ENCODE data around the gene AMIGO1. TPM values are rescaled to one million over a fixed set of nuclear protein-coding genes. Genes with fewer than 3 reads are reported as not detected.
"Not testable (repeated sequence)": the region's sequence is repeated elsewhere in the genome, so short reads cannot be mapped to it uniquely, and the experiment has no call there.

Gene AMIGO1
- total RNA-seq, 2 experiments from 2014 or later = 8.2 to 9.4 TPM

DNA sequence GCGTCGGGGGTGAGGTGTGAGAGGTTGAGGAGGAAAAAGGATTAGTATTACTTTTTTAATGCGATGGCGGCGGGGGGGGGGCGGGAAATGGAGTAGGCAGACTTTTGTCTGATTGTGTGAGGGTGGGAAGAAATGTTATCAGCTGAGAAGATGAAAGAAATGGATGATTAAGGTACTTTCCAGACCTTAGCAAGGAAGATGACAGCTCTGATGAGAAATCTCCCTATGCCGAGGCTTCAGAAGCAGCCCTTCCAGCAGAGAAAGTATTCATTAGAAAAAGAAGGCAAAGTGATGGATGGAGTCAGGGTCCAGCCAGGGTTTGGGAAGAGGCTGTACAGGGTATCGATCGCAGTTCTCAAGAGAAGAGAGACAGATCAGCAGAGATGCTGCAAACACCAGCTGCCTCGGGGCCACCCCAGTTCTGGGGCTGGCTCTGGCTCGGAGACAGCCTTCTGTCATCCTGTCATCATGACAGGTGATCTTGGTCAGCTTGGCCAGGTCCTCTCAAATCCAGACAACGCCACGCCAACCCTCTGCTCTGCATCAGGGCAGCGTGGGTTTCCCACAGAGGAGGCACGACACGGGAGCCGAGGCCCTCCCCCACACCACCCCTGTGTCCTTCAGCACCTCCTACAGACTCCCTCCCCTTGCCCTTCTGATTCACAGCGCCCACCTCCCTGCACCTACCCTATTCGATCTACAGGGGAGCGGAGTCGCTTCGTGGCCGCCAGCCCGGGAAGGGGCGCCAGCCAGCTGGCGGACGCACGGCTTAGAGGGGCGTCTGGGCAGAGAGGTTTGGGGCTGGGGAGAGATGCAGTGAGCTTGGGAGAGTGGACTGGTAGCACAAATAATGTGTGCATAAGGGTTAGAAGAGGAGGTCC lies 26.5 kb downstream of the AMIGO1 start:
- DNase-seq (peak; percentile 66), ATAC-seq (ENCODE audit: low read depth) (peak; percentile 51)
- Mint-ChIP-seq H3K27me3 (peaks cover 12% of the 10 kb centered on the region), H3K9me3 (no peaks in the 10 kb centered on the region), H3K27ac (peak overlapping the region; percentile 83), H3K36me3 (peaks cover 7% of the 10 kb centered on the region), H3K4me1 (peaks cover 31% of the 10 kb centered on the region), H3K4me3 (peak overlapping the region; percentile 96)
- POLR2A ChIA-PET = interaction anchor here (0.6 to 3.0 kb wide), 15 partner anchors 11 to 856 kb away, joined by 3 to 37 read pairs (median 6); partner anchors contain the start of genes AMIGO1, CELSR2, CYB561D1 and GNAI3

DNA sequence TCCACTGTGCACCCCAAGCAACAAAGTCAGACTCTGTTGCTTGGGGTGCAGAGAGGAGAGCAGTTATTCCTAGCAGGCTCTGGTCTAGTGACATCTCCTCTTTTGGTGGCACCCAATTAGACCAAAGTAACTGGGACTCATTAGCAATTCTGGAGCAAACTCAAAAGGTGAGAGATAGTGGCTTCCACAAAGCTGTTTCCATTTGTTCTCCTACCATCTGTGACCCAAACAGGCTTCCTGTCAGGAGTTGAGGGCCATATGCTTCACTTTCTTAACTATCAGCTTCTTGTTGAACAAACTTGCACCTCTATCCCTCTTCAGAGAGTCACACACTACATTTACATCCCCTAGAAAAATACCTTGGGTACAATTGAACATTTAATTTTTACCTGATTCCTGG lies 27.3 kb downstream of the AMIGO1 start:
- peaks cover 4% of the 10 kb centered on the region for H3K36me3 Mint-ChIP-seq
- POLR2A ChIA-PET = interaction anchor here (0.6 to 3.0 kb wide), 3 partner anchors 11 to 66 kb away, joined by 3 to 37 read pairs (median 20); partner anchors contain the start of genes CYB561D1, GNAI3 and PSMA5
- no peak overlapping the region for H3K27ac Mint-ChIP-seq
- peak overlapping the region; percentile 96 for H3K4me3 Mint-ChIP-seq
- H3K4me1 Mint-ChIP-seq = peaks cover 31% of the 10 kb centered on the region
- DNase-seq (no peak), ATAC-seq (ENCODE audit: low read depth) (no peak)
- no peaks in the 10 kb centered on the region for H3K9me3 Mint-ChIP-seq
- H3K27me3 Mint-ChIP-seq = peaks cover 12% of the 10 kb centered on the region

DNA sequence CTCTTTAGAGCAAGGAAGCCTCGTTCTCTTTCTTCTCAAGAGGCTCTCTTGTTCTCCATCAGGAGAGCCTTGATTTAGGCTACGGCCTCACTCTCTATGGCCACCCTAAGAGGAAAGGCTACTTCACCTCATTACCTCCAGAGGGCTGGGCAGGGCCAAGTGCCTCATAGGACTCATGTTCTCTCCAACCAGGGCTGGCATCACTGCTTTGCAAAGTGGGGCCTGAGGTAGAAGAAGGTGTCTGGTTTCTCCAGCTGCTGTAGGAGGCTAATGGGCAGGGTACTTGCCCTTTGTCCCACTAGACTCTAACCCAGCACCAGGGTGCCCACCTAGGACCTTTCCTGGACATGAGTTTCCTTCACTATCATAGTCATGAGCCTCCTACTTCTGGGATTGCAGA lies 27.9 kb downstream of the AMIGO1 start:
- ATAC-seq (ENCODE audit: low read depth) (no peak), DNase-seq (no peak)
- Mint-ChIP-seq H3K4me3 (no peak overlapping the region), H3K27me3 (peaks cover 12% of the 10 kb centered on the region), H3K36me3 (peaks cover 4% of the 10 kb centered on the region), H3K4me1 (peaks cover 30% of the 10 kb centered on the region), H3K9me3 (no peaks in the 10 kb centered on the region), H3K27ac (no peak overlapping the region)
- POLR2A ChIA-PET = no interaction called here

DNA sequence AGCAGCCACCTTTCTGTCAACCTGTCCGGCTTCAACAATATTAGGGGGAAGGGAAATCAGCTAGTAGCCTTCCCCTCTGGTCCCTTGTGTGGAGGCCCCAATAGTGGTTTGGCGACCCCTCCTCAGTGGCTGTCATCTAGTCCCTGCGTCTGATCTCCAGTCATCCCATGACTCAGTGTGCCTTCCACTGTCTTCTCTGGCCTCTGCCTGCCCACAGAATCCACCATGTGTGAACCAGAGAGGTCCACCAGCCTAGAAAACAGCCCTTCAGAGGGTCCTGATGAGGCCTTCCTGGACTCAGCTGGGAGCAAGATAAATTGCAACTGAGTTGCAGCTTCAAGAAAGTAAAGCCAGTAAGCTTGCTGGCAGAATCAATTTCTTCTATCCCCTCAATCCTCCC lies 29.6 kb downstream of the AMIGO1 start:
- Mint-ChIP-seq H3K27me3 (peaks cover 18% of the 10 kb centered on the region), H3K4me3 (no peak overlapping the region), H3K27ac (no peak overlapping the region), H3K4me1 (peaks cover 21% of the 10 kb centered on the region), H3K36me3 (no peaks in the 10 kb centered on the region), H3K9me3 (no peaks in the 10 kb centered on the region)
- POLR2A ChIA-PET = interaction anchor here (0.6 kb wide), 1 partner anchor 9 kb away, joined by 3 read pairs; no protein-coding TSS in a partner anchor
- ATAC-seq (ENCODE audit: low read depth) (no peak), DNase-seq (no peak)

DNA sequence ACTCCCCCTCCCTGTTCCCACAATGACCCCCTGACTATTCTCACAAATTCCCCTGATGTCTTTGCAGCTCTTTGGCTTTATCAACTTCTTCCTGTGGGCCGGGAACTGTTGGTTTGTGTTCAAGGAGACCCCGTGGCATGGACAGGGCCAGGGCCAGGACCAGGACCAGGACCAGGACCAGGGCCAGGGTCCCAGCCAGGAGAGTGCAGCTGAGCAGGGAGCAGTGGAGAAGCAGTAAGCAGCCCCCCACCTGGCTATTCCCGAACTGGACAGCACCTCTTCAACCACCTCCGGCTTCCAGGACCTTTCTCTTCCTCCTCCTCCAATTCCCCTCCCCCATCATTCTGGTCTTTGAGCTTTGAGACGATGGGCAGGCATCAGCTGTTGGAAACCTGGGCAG lies 30.2 kb downstream of the AMIGO1 start:
- DNase-seq (no peak), ATAC-seq (ENCODE audit: low read depth) (no peak)
- POLR2A ChIA-PET = no interaction called here
- H3K27me3 Mint-ChIP-seq = peaks cover 18% of the 10 kb centered on the region
- no peaks in the 10 kb centered on the region for H3K36me3 Mint-ChIP-seq
- no peak overlapping the region for H3K4me3 Mint-ChIP-seq
- peaks cover 15% of the 10 kb centered on the region for H3K4me1 Mint-ChIP-seq
- H3K9me3 Mint-ChIP-seq = no peaks in the 10 kb centered on the region
- no peak overlapping the region for H3K27ac Mint-ChIP-seq

DNA sequence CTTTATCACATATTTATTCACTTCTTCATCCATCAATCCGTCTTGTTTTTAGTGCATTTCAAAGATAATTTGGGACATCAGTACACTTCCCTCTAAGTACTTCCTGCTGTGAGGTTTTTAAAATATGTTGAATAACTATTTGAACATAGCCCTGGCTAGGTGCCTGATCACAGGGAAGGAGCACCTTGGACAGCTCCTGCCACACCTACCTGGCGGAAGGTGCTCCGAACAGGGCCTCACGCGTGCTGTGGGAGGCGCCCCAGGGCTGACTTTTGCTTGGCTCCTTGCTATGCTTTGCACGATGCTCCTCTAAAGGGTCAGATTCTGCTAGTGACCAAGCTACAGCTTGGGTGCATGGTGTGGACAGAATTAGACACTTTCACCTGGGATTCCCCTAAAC lies 30.7 kb downstream of the AMIGO1 start:
- Mint-ChIP-seq H3K36me3 (no peaks in the 10 kb centered on the region), H3K27me3 (peaks cover 21% of the 10 kb centered on the region), H3K9me3 (no peaks in the 10 kb centered on the region), H3K4me3 (no peak overlapping the region), H3K4me1 (peaks cover 13% of the 10 kb centered on the region), H3K27ac (no peak overlapping the region)
- peak; percentile 60 for DNase-seq
- ATAC-seq (ENCODE audit: low read depth) = peak; percentile 20
- POLR2A ChIA-PET = no interaction called here

DNA sequence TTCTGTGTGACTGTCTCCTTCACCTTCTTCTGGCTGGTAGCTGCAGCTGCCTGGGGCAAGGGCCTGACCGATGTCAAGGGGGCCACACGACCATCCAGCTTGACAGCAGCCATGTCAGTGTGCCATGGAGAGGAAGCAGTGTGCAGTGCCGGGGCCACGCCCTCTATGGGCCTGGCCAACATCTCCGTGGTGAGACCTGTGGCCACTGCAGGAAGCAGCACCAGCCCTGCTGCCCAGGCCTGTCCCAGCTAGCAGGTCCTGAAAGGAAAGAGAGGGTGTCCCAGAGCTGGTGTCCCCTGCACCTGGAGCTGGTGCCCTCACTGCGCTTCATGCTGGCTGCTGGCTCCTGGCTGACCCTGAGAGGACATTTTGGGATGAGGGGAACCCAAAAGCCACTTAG lies 31.7 kb downstream of the AMIGO1 start:
- ATAC-seq (ENCODE audit: low read depth) = no peak
- Mint-ChIP-seq H3K4me3 (no peak overlapping the region), H3K4me1 (peaks cover 6% of the 10 kb centered on the region), H3K27me3 (peaks cover 25% of the 10 kb centered on the region), H3K27ac (no peak overlapping the region), H3K36me3 (no peaks in the 10 kb centered on the region), H3K9me3 (no peaks in the 10 kb centered on the region)
- POLR2A ChIA-PET = no interaction called here
- DNase-seq = no peak

DNA sequence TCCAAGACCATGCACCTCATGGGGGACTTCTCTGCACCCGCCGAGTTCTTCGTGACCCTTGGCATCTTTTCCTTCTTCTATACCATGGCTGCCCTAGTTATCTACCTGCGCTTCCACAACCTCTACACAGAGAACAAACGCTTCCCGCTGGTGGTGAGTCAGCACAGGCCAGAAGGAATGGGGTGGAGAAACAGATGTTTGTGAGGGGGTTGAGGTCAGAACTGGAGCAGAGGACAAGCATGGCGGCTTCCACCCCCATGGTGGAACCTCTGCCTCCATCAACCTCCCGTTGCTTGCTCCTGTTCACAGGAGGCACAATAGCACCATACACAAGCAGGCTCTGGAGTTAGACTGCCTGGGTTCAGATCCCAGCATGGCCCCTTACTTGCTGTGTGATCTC lies 32.7 kb downstream of the AMIGO1 start:
- no peak overlapping the region for H3K4me3 Mint-ChIP-seq
- no peaks in the 10 kb centered on the region for H3K9me3 Mint-ChIP-seq
- no peak for ATAC-seq (ENCODE audit: low read depth)
- peaks cover 5% of the 10 kb centered on the region for H3K4me1 Mint-ChIP-seq
- peaks cover 32% of the 10 kb centered on the region for H3K27me3 Mint-ChIP-seq
- no peak for DNase-seq
- H3K27ac Mint-ChIP-seq = no peak overlapping the region
- H3K36me3 Mint-ChIP-seq = no peaks in the 10 kb centered on the region
- POLR2A ChIA-PET = no interaction called here

DNA sequence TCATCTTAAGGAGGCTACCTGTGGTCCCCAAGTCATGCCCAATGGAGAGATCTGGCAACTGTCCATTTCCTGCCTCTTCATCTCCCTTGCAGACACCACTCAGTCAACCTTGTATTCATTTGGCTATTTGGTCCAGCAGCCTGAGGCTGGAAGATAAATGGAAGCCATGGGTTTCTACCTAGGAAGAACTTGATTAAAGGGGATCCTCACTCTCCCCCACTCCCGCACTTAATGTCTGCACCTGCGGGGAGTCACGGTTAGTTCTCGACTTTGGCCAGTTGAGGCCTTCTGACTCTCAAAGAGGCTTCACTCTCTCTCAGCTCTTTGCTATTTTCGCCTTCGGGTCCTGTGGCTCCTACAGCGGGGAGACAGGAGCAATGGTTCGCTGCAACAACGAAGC lies 34.3 kb downstream of the AMIGO1 start:
- ATAC-seq (ENCODE audit: low read depth) (no peak), DNase-seq (no peak)
- Mint-ChIP-seq H3K9me3 (no peaks in the 10 kb centered on the region), H3K27ac (no peak overlapping the region), H3K27me3 (peaks cover 33% of the 10 kb centered on the region), H3K4me1 (peaks cover 5% of the 10 kb centered on the region), H3K36me3 (no peaks in the 10 kb centered on the region), H3K4me3 (no peak overlapping the region)
- POLR2A ChIA-PET = interaction anchor here (1.1 kb wide), 1 partner anchor 50 kb away, joined by 3 read pairs; the partner anchor contains the start of gene PSMA5

DNA sequence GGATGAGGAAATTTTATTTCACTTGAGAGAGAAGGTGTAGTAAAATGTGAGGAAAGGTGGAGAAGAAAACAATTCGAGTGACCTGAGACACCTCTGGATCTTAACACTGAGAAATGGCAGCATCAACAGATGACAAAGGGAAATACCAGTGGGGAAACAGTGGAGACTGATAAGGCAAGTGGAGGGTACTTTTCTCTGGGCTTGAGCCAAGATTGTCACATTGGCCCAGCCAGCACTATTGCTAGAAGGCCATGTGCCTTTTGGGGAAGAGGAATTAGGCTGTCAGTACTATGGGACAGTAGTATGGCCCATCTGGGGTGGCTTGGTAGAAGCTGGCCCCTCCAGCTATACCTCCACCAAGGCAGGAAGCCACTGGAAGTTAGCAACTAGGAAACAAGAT lies 34.8 kb downstream of the AMIGO1 start:
- peaks cover 39% of the 10 kb centered on the region for H3K27me3 Mint-ChIP-seq
- POLR2A ChIA-PET = no interaction called here
- ATAC-seq (ENCODE audit: low read depth) = no peak
- no peaks in the 10 kb centered on the region for H3K9me3 Mint-ChIP-seq
- H3K27ac Mint-ChIP-seq = no peak overlapping the region
- H3K36me3 Mint-ChIP-seq = no peaks in the 10 kb centered on the region
- H3K4me1 Mint-ChIP-seq = peaks cover 5% of the 10 kb centered on the region
- DNase-seq = no peak
- H3K4me3 Mint-ChIP-seq = no peak overlapping the region

DNA sequence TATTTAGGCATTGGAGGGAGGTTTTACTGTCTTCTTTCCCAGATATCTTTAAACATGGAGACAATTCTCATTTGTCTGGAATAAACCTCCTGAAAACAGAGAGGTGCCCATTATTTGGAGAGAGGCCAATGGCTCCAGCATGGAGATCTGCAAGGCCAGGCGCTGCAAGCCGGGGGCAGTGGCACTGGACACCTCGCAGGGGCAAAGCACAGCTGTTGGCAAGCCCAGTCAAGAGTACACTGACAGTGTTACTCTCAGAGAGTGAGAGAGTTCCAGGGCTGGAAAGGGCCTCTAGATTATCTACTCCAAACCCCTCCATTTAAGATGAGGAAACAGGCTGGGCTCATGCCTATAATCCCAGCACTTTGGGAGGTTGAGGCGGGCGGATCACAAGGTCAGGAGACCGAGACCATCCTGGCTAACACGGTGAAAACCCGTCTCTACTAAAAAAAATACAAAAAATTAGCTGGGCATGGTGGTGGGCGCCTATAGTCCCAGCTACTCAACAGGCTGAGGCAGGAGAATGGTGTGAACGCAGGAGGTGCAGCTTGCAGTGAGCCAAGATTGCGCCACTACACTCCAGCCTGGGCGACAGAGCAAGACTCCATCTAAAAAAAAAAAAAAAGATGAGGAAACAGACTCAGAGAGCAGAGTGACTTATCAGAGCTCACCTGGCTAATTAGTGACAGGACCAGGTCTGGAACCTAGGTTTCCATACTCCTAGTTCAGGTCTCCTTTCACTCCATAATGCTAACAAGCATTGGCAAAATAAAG lies 36.1 kb downstream of the AMIGO1 start:
- H3K36me3 Mint-ChIP-seq; H3K4me3 Mint-ChIP-seq; H3K4me1 Mint-ChIP-seq; ATAC-seq (ENCODE audit: low read depth); H3K27ac Mint-ChIP-seq; POLR2A ChIA-PET; H3K9me3 Mint-ChIP-seq; DNase-seq: not testable (repeated sequence)
- H3K27me3 Mint-ChIP-seq = peaks cover 51% of the 10 kb centered on the region

DNA sequence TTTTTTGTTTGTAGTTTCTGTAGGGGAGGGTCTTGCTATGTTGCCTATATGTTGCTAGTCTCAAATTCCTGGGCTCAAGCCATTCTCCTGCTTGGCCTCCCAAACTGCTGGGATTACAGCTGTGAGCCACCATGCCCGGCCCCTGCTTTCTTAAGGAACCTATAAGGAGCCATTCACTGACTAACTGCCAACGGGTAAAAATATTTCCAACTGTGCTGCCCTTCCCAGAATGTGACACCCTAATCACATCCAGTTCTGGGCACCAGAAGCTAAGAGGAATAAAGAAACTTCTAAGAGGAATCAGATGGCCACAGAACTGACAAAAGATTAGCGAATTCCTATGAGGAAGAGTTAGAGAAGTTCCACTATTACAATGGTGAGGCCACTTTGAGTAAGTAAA lies 36.7 kb downstream of the AMIGO1 start:
- H3K4me3 Mint-ChIP-seq = no peak overlapping the region

DNA sequence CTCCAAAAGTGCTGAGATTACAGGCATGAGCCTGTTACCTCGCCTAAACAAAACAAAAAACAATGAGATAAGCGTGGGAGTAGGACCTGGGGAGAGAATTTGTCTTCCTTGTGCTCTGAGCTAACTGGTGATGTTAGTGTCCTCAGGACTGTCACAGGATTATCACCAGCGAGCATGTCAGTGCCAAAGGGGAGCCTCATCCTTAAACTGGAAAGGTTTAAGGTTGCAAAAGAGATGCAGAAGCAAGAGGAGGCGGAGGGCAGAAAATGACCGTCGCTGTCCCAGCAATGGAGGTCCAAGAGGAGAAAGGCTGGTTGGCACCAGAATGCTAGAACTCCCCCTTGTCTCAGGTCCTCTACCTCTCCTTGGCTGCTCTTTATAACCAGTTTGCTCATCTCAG lies 39.3 kb downstream of the AMIGO1 start:
- Mint-ChIP-seq H3K36me3 (no peaks in the 10 kb centered on the region), H3K27ac (no peak overlapping the region), H3K4me1 (peaks cover 4% of the 10 kb centered on the region), H3K9me3 (no peaks in the 10 kb centered on the region), H3K4me3 (no peak overlapping the region), H3K27me3 (peaks cover 72% of the 10 kb centered on the region)
- DNase-seq = no peak
- ATAC-seq (ENCODE audit: low read depth) = no peak
- POLR2A ChIA-PET = interaction anchor here (0.7 kb wide), 1 partner anchor 44 kb away, joined by 5 read pairs; the partner anchor contains the start of gene PSMA5

More for the DNA sequence above, 36.7 kb downstream of the AMIGO1 start:
- Mint-ChIP-seq H3K27ac (no peak overlapping the region), H3K36me3 (no peaks in the 10 kb centered on the region), H3K4me1 (peaks cover 2% of the 10 kb centered on the region), H3K9me3 (no peaks in the 10 kb centered on the region), H3K27me3 (peaks cover 58% of the 10 kb centered on the region)
- no peak for ATAC-seq (ENCODE audit: low read depth)
- no peak for DNase-seq
- POLR2A ChIA-PET = no interaction called here
